ENCODE data around the gene SNX20.

SNX20 gene

DNA sequence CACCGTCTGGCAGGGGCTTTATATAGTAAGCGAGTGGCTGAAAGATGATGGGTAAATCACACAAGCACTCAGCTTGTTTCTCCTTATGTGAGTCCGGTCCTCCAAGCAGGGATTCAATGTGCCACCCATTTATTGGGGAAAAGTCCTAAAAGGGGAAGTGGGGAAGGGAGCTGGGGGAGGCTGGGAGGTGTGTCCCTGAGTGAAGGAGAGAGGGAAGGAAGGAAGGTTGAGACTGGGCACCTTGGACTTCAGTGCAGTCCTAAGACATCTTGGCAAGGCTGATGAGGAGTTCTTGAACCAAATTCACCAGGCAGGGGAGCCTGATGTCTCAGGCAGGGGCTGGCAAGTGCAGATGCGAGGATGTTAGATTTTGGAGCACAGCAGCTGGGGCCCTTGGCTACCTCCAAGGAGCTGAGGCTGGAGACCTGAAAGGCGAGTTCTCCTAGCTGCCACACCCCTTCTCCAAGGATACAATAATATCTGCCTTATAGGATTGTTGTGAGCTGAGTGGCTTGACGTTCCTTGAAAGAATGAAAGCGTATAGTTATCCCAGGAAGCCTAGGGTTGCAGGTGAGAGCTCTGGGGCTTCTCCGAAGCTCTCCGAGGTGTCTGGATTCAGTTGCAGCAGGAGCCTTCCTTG lies 37.8 kb upstream of the SNX20 start:
- no peak overlapping the region for H3K27ac ChIP-seq
- TF ChIP-seq ZFX (IDR thresholded peaks at IDR 0.05; ENCODE audit: borderline replicate concordance) = no peak
- no peak for TF ChIP-seq CTCF (IDR thresholded peaks at IDR 0.05)

DNA sequence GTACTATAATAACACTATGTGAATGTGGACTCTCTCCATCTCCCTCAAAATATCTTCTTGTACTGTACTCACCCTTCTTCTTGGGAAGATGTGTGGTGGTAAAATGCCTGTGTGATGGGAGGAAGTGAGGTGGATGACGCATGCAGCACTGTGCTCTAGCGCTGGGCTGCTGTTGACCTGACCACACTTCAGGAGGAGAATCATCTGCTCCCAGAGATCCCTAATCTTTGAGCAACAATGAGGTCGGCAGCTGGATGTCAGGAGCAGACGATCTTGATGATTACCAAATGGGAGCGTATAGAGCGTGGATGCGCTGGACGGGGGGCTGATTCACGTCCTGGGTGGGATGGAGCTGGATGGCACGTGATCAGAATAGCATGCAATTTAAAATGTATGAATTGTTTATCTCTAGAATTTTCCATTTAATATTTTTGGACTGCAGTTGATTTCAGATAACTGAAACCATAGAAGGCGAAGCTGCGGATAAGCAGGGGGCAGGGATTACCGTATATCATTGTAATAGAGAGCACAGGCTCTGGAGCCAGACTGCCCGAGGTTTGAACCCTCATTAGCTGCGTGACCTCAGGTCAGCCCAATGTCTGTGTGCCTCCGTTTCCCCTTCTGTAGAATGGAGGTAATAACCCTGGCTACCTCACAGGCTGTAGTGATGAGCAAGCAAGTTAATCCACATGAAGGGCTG lies 37.1 kb upstream of the SNX20 start:
- TF ChIP-seq CTCF (IDR thresholded peaks at IDR 0.05) (no peak), ZFX (IDR thresholded peaks at IDR 0.05; ENCODE audit: borderline replicate concordance) (no peak)
- H3K27ac ChIP-seq = no peak overlapping the region

DNA sequence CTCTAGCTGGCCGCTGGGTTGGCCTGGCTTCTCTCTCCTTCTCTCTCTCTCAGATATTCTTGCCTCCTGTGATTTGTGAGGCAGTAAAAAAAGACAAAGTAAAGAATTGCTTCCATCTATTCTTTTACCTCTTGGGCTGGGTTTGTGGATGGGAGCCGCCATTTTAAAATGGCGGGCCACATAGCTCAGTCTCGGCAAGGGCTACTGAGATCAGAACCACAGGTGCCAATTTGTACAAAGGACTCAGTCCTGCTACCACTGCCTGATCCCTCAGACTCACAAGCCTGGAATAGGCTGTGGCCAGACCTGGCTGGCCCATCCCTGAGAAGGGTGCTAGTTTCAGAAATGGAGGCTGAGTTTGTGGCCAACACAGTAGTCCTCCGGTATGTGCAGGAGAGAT lies 36.4 kb upstream of the SNX20 start:
- TF ChIP-seq CTCF (IDR thresholded peaks at IDR 0.05) = no peak
- TF ChIP-seq ZFX (IDR thresholded peaks at IDR 0.05; ENCODE audit: borderline replicate concordance) = no peak
- no peak overlapping the region for H3K27ac ChIP-seq

GRCh38 chr16:50717091-50717490 lies 36.0 kb upstream of the SNX20 start:
- TF ChIP-seq CTCF (IDR thresholded peaks at IDR 0.05) (no peak), ZFX (IDR thresholded peaks at IDR 0.05; ENCODE audit: borderline replicate concordance) (no peak)
- no peak overlapping the region for H3K27ac ChIP-seq

DNA sequence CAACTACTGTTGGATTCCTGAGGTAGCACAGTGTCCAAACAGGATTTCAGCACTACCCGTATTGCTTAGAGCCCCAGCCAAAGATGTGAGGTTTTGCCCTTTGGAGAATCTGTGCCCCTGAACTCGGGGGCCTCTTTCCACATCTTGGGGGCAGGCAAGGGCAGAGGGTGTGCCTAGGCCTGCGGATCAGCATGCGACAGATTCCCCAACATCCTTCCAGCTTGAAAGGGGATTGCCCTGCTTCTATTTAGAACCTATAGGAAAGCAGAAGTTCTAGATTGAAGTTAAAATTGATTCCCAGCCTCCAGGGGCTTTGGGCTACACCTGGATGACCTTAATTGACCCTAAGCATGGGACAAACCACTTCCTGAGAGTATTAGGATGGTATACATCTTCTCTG lies 31.8 kb upstream of the SNX20 start:
- no peak overlapping the region for H3K27ac ChIP-seq
- TF ChIP-seq CTCF (IDR thresholded peaks at IDR 0.05) = no peak
- no peak for TF ChIP-seq ZFX (IDR thresholded peaks at IDR 0.05; ENCODE audit: borderline replicate concordance)

- TF ChIP-seq CTCF (IDR thresholded peaks at IDR 0.05) (no peak), ZFX (IDR thresholded peaks at IDR 0.05; ENCODE audit: borderline replicate concordance) (no peak)
- no peak overlapping the region for H3K27ac ChIP-seq
These were observed 31.4 kb upstream of the SNX20 start for GRCh38 chr16:50712560-50712898.

DNA sequence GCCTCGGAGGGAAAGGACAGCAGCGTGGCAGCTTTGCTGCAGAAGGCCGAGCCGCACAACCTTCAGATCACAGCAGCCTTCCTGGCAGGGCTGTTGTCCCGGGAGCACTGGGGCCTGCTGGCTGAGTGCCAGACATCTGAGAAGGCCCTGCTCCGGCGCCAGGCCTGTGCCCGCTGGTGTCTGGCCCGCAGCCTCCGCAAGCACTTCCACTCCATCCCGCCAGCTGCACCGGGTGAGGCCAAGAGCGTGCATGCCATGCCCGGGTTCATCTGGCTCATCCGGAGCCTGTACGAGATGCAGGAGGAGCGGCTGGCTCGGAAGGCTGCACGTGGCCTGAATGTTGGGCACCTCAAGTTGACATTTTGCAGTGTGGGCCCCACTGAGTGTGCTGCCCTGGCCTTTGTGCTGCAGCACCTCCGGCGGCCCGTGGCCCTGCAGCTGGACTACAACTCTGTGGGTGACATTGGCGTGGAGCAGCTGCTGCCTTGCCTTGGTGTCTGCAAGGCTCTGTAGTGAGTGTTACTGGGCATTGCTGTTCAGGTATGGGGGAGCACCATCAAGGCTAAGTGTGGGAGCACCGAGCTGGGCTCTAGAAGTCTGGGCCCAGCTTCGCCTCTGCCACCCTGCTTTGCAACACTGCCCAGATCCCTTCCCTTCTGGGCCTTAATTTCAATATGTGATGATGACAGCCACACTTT lies 30.9 kb upstream of the SNX20 start:
- no peak overlapping the region for H3K27ac ChIP-seq
- TF ChIP-seq ZFX (IDR thresholded peaks at IDR 0.05; ENCODE audit: borderline replicate concordance) (no peak), CTCF (IDR thresholded peaks at IDR 0.05) (no peak)

All from 22Rv1 (cell line).